ENCODE data around the gene CIPC.
A peak's percentile ranks its signal among the peaks of the same experiment; 100 is the strongest.

Gene CIPC

DNA sequence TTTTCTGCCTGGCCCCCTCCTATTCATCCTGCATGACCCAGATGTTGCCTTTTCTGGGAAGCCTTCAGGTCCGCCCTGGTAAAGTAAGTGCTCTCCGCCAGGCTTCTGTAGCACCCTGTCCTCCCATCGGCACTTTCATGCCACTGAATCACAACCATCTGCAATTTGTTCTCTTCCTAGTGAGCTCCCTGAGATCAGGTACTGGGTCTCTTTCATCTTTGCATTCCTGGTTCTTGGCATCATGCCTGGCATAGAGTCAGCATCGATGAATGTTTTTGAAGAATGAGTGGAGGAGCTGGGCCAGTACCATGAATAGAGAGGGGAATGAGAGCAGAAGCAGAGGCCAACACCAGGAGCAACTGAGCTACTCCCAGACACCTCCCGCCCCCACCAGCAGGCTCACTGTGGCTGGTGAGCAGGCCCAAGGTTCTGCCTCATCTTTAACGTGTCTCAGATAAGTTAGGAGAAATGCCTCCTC is 30.4 kb downstream of the CIPC start:
- no peak for DNase-seq

GRCh38 chr14:77130386-77130785 is 32.3 kb downstream of the CIPC start:
- DNase-seq: no peak

- DNase-seq: no peak
Measured at GRCh38 chr14:77131206-77131605, 33.1 kb downstream of the CIPC start.

GRCh38 chr14:77131871-77132486 is 33.9 kb downstream of the CIPC start:
- DNase-seq: no peak

GRCh38 chr14:77133720-77134338 is 35.8 kb downstream of the CIPC start:
- DNase-seq: peak; percentile 82

DNA sequence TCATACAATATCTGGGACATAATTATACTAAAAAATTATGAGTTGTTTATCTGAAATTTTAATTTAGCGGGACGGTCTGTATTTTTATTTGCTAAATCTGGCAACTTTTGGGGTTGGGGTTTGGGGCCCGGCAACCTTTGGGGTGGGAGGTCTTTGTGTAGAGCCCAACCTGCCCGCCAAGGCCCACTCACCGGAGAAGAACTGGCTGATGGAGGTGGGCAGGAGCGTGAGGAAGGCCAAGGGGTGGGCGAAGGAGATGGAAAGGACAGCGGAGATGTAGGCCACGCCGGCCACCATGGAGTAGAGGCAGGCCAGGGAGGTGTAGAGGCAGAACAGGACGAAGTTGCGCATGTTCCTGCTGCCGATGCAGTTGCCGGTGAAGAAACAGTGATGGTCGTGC is 41.0 kb downstream of the CIPC start:
- no peak for DNase-seq

DNA sequence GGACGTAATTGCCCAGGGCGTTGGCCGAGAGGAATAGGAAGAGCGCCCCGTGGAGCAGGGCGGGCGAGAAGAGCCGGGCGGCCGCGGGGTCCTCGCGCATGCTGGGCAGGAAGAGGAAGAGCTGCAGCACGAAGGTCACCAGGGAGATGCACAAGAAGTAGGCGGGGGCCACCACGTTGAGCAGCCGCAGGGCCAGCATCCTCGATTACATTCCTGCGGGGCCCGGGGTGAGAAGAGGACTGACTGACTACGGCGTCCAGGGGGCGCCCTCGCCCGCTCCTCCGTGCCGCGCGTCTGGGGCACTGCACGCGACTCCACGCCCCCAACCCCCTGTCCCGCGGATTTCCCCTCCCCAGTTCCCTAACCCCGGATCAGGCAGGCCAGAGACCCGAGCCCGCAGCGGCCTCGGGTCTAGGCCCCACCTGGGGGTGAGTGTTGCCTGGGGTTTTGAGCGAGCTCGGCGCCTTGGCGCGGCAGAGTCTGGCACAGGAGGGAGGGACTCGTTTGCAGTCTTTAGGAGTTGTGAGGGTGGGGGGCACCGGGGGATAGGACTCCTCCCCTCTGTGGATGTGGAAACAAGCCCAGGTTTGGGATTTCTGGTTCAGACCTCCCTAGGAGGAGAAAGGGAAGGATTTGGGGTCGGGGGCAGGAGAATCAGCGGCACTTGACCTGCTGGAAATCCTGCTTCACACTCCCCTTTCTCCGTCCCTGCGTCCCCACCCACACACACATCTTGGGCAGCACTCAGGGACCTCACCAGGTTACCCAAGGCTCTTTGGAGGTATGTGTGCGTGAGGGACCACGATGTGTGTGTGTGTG is 41.7 kb downstream of the CIPC start:
- no peak for DNase-seq

GRCh38 chr14:77140359-77141213 is 42.5 kb downstream of the CIPC start:
- no peak for DNase-seq

DNA sequence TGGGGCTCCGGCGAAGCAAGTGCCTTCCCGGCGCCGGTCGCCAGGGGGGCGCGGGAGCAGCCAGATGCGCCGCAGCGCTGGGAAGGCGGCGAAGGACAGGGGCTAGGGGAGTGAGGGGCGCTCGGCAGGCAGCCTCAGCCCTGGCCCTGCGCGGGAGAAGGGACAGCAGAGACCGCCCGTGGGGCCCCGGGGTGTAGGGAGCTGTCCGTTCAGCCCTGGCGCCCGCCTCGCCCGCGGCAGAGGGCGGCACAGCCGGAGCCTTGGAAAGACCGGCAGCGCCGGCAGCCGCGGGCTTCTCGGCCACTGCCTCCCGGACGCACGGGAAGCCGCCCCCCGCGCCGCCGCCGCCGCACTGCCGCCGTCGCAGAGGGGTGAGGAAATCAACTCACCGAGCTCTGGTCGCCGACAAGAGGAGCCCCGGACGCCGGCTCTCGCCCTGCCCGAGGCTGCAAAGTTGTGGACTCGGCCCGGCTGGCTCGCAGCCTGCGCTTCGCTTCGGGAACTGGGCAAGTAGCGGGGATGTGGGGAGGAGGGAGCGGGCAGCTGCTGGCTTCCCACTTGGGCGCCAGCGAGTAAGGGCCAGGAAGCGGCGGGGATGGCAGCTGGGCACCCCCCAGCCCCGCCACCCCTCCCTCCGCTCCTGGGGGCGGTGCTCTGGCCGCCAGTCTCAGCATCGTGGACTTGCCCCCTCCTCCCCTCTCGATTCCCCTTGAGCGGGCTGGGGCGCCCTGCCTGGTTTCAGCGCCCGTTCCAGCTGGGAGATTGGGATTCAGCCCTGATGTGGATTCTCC is 43.4 kb downstream of the CIPC start, which contains the start of gene ZDHHC22:
Gene ZDHHC22 (minus strand): TSS at position 578 of the 791 bp plus-strand sequence. CDS start 2,053 bp downstream, outside the sequence.
- peak; percentile 55 for DNase-seq

GRCh38 chr14:77142005-77142800 is 44.1 kb downstream of the CIPC start:
- no peak for DNase-seq

DNA sequence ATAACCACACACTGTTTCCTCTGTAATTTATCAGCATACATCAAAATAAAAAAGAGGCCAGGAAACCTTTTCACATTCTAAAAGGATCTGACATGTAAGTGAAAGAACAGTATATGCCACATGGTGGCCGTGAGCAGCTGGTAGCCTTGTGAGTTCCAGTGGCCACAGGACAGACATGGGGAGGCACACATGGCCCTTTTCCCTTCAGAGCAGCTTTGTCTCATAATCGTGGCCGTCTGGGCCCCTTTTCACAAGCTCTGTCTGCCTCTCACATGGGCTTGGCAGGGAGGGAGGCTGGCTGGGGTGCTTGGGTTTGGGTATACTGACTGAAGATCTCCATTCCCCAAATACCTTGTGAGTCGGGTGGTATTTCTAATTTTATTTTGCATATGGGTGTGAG is 45.0 kb downstream of the CIPC start:
- no peak for DNase-seq

DNA sequence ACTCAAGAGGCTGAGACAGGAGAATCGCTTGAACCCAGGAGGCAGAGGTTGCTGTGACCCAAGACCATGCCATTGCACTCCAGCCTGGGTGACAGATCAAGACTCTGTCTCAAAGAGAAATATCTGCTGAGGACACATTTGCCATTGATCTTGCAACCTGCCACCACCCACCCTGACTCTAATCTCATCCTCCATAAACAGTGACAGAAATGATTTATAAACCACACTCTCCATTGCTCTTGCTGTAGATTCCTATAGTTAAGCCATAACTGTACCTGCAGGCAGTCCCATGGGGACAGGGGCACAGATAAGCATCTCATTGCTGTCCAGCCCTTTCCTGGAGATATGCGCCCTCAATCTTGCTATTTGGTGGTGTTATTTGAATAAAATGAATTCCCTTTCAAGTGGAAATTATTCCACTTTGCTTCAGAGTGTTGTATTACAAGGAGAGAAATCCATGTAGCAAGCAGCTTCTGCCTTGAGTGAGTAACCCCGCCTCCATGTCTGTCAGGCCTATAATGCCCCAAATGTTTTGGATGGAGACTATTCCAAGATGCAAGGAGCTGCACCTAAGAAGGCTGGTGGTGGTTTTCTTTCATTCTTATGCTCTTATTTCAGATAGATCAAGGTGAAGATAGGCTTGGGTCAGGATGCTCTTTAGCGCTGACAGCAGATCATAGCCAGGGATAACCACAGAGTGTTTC is 46.5 kb downstream of the CIPC start:
- no peak for DNase-seq

- DNase-seq: no peak
Measured at GRCh38 chr14:77145975-77146740, 48.1 kb downstream of the CIPC start.

DNA sequence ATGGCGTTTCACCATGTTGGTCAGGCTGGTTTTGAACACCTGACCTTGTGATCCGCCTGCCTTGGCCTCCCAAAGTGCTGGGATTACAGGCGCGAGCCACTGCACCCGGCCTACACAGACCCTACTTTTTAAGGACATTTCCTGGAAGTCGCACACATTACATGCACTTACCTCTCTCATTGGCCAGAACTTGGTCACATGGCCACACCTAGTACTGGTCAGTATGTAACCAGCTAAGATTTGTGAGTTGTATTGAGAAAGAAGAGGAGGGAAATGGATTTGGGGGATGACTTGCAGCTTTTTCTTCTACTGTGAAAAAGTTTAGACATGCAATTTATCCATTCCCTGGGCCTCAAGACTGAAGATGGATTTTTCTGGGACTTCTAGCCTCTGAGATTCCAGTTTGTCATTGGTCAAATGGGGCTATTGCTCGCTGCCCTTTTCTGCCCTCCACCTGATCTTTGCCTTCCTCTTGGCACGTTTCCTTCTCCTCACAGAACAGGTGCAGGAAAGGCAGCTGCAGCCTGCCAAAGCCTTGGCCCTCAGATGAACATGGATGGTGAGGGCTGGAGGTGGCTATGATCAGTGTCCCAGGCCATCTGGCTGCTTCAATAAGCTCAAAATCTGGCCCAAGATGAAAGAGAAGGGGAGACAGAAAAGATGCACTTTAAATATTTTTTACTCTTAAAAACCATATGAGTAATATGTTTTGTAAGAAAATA is 50.6 kb downstream of the CIPC start:
- no peak for DNase-seq

GRCh38 chr14:77151245-77151644 is 53.2 kb downstream of the CIPC start:
- DNase-seq: no peak

DNA sequence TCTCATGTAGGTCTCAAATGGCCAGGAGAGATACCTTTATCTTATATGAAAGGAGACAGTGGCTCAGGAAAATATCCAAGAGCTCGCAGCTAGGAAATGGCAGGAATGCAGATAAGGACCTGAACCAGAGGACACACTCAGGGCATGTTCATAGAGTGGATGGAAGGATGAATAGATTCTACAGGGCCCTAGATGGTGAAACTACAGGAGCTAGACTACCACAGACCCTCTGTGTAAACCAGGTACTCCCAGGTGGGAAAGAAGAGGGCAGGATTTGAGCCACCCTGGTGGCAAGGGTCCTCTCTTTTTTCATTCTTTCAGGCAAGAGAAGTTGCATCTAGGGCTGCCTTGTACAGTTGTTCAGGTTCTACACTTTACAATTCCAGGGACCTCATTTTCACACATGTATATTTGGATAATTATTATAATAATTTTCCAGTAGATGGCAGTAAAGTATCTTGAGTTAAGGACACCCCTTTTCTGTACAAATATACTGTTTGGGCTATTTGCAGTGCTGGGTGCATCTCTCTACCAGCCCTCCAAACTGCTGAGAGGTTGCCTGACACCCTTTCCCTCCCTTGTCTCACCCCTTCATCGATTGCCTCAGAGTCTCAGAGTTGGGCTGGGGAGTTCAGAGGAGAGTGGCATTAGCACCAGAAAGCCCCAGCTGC is 54.0 kb downstream of the CIPC start:
- no peak for DNase-seq

DNA sequence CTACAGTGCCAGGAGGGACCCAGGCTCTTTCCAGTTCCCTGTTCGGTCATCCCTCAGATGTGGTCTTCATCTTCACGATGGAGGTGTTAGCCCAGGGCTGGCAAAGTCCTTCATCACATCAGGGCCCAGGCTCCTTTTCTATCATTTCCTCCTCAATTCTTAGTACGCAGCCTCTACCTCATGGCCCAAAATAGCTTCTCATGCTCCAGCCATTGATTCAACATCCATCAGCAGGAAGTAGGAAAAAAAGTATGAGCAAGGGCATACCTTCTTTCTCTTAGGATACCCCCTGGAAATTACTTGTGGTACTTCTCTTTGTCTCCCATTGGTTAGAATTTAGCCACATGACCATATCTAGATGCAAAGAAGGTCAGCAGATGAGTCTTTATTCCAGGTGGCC is 55.7 kb downstream of the CIPC start:
- no peak for DNase-seq

DNA sequence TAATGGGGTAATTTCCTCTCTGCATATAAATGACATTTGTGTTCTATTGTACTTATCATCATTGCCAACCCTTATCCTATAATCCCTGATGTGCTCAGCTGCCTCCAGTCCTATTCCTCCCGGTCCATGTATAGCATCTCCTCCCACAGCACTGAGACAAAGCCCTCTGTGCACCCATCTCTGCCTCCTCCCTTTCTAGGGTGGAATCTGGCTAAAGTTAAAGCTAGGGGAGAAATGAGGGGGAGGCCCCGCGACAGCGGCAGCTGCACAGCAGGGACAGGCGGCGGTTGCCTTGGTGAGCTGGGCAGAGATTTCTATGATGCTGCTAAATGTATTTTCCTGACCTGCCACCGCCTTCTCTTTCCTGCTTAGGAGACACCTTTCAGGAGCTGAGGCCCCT is 56.4 kb downstream of the CIPC start:
- DNase-seq: no peak
